Stimulated activated CD8-positive, alpha-beta memory T cell treated with anti-CD3 and anti-CD28 coated beads, Interleukin-15, amount 100 ng/mL, for 1 hour (primary cell): ENCODE measurements around the gene ISG20L2.

ENCODE experiments used
- DNase-seq: peaks from one replicate; pipeline ENCODE4 v3.0.0-alpha.2; 2020; ENCODE audit warnings: low read depth

ISG20L2 gene

GRCh38 chr1:156706657-156707416, 21.7 kb downstream of the ISG20L2 start:
- DNase-seq = no peak

- peak; percentile 58 for DNase-seq
Measured at GRCh38 chr1:156705918-156706656, 22.5 kb downstream of the ISG20L2 start.

GRCh38 chr1:156705321-156705917, 23.1 kb downstream of the ISG20L2 start, which contains the start of gene CRABP2:
CRABP2 (minus strand) TSS chr1:156705583; CDS start chr1:156705446, 137 bp downstream.
- no peak for DNase-seq

GRCh38 chr1:156704930-156705320, 23.6 kb downstream of the ISG20L2 start:
- no peak for DNase-seq

- no peak for DNase-seq
Measured at GRCh38 chr1:156704166-156704711, 24.3 kb downstream of the ISG20L2 start.

GRCh38 chr1:156703741-156704140, 24.8 kb downstream of the ISG20L2 start:
- no peak for DNase-seq

- DNase-seq = no peak
Measured at GRCh38 chr1:156703336-156703735, 25.2 kb downstream of the ISG20L2 start.

- DNase-seq = no peak
Measured at GRCh38 chr1:156700736-156701531, 27.6 kb downstream of the ISG20L2 start.

- DNase-seq = no peak
Measured at GRCh38 chr1:156698995-156699394, 29.6 kb downstream of the ISG20L2 start.

- DNase-seq = no peak
Measured at GRCh38 chr1:156697481-156697880, 31.1 kb downstream of the ISG20L2 start.

- DNase-seq = no peak
Measured at GRCh38 chr1:156696755-156697154, 31.8 kb downstream of the ISG20L2 start.

- no peak for DNase-seq
Measured at GRCh38 chr1:156694690-156694962, 33.9 kb downstream of the ISG20L2 start.

- no peak for DNase-seq
Measured at GRCh38 chr1:156693848-156694689, 34.5 kb downstream of the ISG20L2 start.

- DNase-seq = no peak
Measured at GRCh38 chr1:156692925-156693847, 35.4 kb downstream of the ISG20L2 start.

- DNase-seq = no peak
Measured at GRCh38 chr1:156692441-156692924, 36.1 kb downstream of the ISG20L2 start.

- DNase-seq = no peak
Measured at GRCh38 chr1:156691665-156692440, 36.7 kb downstream of the ISG20L2 start.

GRCh38 chr1:156691191-156691590, 37.4 kb downstream of the ISG20L2 start:
- DNase-seq = no peak

- no peak for DNase-seq
Measured at GRCh38 chr1:156690675-156691036, 37.9 kb downstream of the ISG20L2 start.
